SK-N-SH treated with all-trans-retinoic acid at 6 μM for 48 hours (cell line): ENCODE data around the gene LIMK2.
A peak's percentile ranks its signal among the peaks of the same experiment; 100 is the strongest.

Experiments
- ATAC-seq: fragments of 200-7000 bp; cut with Tn5 transposase; 3 replicates; pipeline ENCODE4 v1.9.1; 2020; ENCODE audit warnings: mild to moderate bottlenecking, moderate library complexity
- ARNTL ChIP-seq: fragments of 450-650 bp; formaldehyde crosslinking; IDR thresholded peaks from 2 replicates; pipeline ENCODE4 v1.5.0; 2020; ENCODE audit warnings: low read depth, mild to moderate bottlenecking, moderate library complexity, borderline replicate concordance
- CREB5 ChIP-seq: fragments of 250-450 bp; sonication (Bioruptor Pico); IDR thresholded peaks from 2 replicates; pipeline ENCODE4 v1.5.1; 2020; ENCODE audit warnings: low read depth, mild to moderate bottlenecking, moderate library complexity
- CSDC2 ChIP-seq: fragments of 250-450 bp; sonication (Bioruptor Pico); IDR thresholded peaks from 2 replicates; pipeline ENCODE4 v1.5.0; 2020; ENCODE audit warnings: mild to moderate bottlenecking, moderate library complexity
- CSRNP3 ChIP-seq: fragments of 250-450 bp; sonication (Bioruptor Pico); IDR thresholded peaks from 2 replicates; pipeline ENCODE4 v1.5.1; 2021; ENCODE audit warnings: mild to moderate bottlenecking, moderate library complexity
- ESRRG ChIP-seq: fragments of 250-450 bp; sonication (Bioruptor Pico); IDR thresholded peaks from 2 replicates; pipeline ENCODE4 v1.6.1; 2021; ENCODE audit warnings: mild to moderate bottlenecking
- GLIS3 ChIP-seq: fragments of 250-450 bp; sonication (Bioruptor Pico); IDR thresholded peaks from 2 replicates; pipeline ENCODE4 v1.5.0; 2020; ENCODE audit warnings: mild to moderate bottlenecking, moderate library complexity
- ISL1 ChIP-seq: fragments of 250-450 bp; sonication (Bioruptor Pico); IDR thresholded peaks from 2 replicates; pipeline ENCODE4 v2.1.2; 2022; ENCODE audit warnings: mild to moderate bottlenecking, moderate library complexity
- OSR1 ChIP-seq: fragments of 250-450 bp; sonication (Bioruptor Pico); IDR thresholded peaks from 2 replicates; pipeline ENCODE4 v1.8.0; 2022; ENCODE audit warnings: moderate library complexity, mild to moderate bottlenecking, inconsistent platforms
- PATZ1 ChIP-seq: fragments of 250-450 bp; sonication (Bioruptor Pico); IDR thresholded peaks from 2 replicates; pipeline ENCODE4 v1.8.0; 2020; ENCODE audit warnings: mild to moderate bottlenecking, moderate library complexity, borderline replicate concordance
- POU6F1 ChIP-seq: fragments of 250-450 bp; sonication (Bioruptor Pico); IDR thresholded peaks from 2 replicates; pipeline ENCODE4 v1.8.0; 2021; ENCODE audit warnings: low read depth, mild to moderate bottlenecking, moderate library complexity, borderline replicate concordance
- RARB ChIP-seq: fragments of 250-450 bp; sonication (Bioruptor Pico); IDR thresholded peaks from 2 replicates; pipeline ENCODE4 v1.8.0; 2021; ENCODE audit warnings: mild to moderate bottlenecking, moderate library complexity
- SNAI2 ChIP-seq: fragments of 250-450 bp; sonication (Bioruptor Pico); IDR thresholded peaks from 2 replicates; pipeline ENCODE4 v1.5.0; 2020; ENCODE audit warnings: mild to moderate bottlenecking, moderate library complexity
- TCF4 ChIP-seq: fragments of 250-450 bp; sonication (Bioruptor Pico); IDR thresholded peaks from 2 replicates; pipeline ENCODE4 v1.8.0; 2021; ENCODE audit warnings: mild to moderate bottlenecking, moderate library complexity, borderline replicate concordance
- ZC3H10 ChIP-seq: fragments of 250-450 bp; sonication (Bioruptor Pico); IDR thresholded peaks from 2 replicates; pipeline ENCODE4 v1.5.1; 2021; ENCODE audit warnings: mild to moderate bottlenecking, moderate library complexity
- ZFP3 ChIP-seq: fragments of 250-450 bp; sonication (Bioruptor Pico); IDR thresholded peaks from 2 replicates; pipeline ENCODE4 v1.5.0; 2020; ENCODE audit warnings: mild to moderate bottlenecking, moderate library complexity
- ZNF565 ChIP-seq: fragments of 450-650 bp; formaldehyde crosslinking; conservative IDR thresholded peaks from 2 replicates; pipeline ENCODE4 v1.5.0; 2020; ENCODE audit warnings: low read depth, mild to moderate bottlenecking, moderate library complexity
- ZNF8 ChIP-seq: fragments of 450-650 bp; formaldehyde crosslinking; IDR thresholded peaks from 2 replicates; pipeline ENCODE4 v1.5.0; 2020; ENCODE audit warnings: mild to moderate bottlenecking, moderate library complexity

The LIMK2 gene

GRCh38 chr22:31230155-31230870 lies 18.2 kb downstream of the LIMK2 start:
- TF ChIP-seq OSR1 (CRISPR knock-in tag) (no peak), RARB (CRISPR knock-in tag) (no peak), ZFP3 (no peak), ESRRG (no peak), ARNTL (CRISPR knock-in tag) (no peak), GLIS3 (CRISPR knock-in tag) (no peak), POU6F1 (CRISPR knock-in tag) (no peak), ZNF565 (no peak), TCF4 (CRISPR knock-in tag) (no peak), CREB5 (CRISPR knock-in tag) (no peak), ZNF8 (CRISPR knock-in tag) (no peak), SNAI2 (no peak), ISL1 (CRISPR knock-in tag) (no peak)
- TF ChIP-seq, all 23 proteins: peak for 0
- no peak for ATAC-seq

- peak; percentile 85 for ATAC-seq
- TF ChIP-seq POU6F1 (CRISPR knock-in tag), result no peak
These were observed 18.9 kb downstream of the LIMK2 start for GRCh38 chr22:31230871-31231621.

- no peak for TF ChIP-seq ISL1 (CRISPR knock-in tag)
- no peak for TF ChIP-seq CSDC2 (CRISPR knock-in tag)
- TF ChIP-seq ZNF565, result no peak
- no peak for TF ChIP-seq CREB5 (CRISPR knock-in tag)
- TF ChIP-seq RARB (CRISPR knock-in tag), result no peak
- TF ChIP-seq ARNTL (CRISPR knock-in tag), result no peak
- no peak for TF ChIP-seq SNAI2
- no peak for TF ChIP-seq PATZ1 (CRISPR knock-in tag)
- TF ChIP-seq ZC3H10 (CRISPR knock-in tag), result no peak
- TF ChIP-seq CSRNP3 (CRISPR knock-in tag), result no peak
- no peak for TF ChIP-seq ZNF8 (CRISPR knock-in tag)
- no peak for TF ChIP-seq ZFP3
- no peak for TF ChIP-seq GLIS3 (CRISPR knock-in tag)
- no peak for ATAC-seq
These were observed 20.9 kb downstream of the LIMK2 start for GRCh38 chr22:31233001-31233400.
